BE2C (cell line): Measurements from ENCODE around the gene HOMER2.

ENCODE experiments used
- DNase-seq: peaks from one replicate; pipeline ENCODE4 v3.0.0-alpha.2; 2020
- H3K27me3 ChIP-seq: fragments of 250-450 bp; sonication (Bioruptor Pico); 2 replicates; pipeline ENCODE4 v1.5.1; 2020; ENCODE audit warnings: mild to moderate bottlenecking
- H3K36me3 ChIP-seq: fragments of 250-450 bp; sonication (Bioruptor Pico); 2 replicates; pipeline ENCODE4 v1.5.1; 2020; ENCODE audit warnings: mild to moderate bottlenecking
- H3K4me1 ChIP-seq: fragments of 250-450 bp; sonication (Bioruptor Pico); 2 replicates; pipeline ENCODE4 v1.5.1; 2020
- H3K4me3 ChIP-seq: 2 replicates; pipeline ENCODE4 v1.5.1; 2011; ENCODE audit warnings: low read depth, low read length
- H3K9me3 ChIP-seq: fragments of 250-450 bp; sonication (Bioruptor Pico); 2 replicates; pipeline ENCODE4 v1.5.1; 2020
- TF ChIP-seq, protein P1 (sequence below): IDR thresholded peaks from 2 replicates; pipeline ENCODE4 v1.5.1; 2012; ENCODE audit warnings: mild to moderate bottlenecking, low read depth, low read length

Gene HOMER2

DNA sequence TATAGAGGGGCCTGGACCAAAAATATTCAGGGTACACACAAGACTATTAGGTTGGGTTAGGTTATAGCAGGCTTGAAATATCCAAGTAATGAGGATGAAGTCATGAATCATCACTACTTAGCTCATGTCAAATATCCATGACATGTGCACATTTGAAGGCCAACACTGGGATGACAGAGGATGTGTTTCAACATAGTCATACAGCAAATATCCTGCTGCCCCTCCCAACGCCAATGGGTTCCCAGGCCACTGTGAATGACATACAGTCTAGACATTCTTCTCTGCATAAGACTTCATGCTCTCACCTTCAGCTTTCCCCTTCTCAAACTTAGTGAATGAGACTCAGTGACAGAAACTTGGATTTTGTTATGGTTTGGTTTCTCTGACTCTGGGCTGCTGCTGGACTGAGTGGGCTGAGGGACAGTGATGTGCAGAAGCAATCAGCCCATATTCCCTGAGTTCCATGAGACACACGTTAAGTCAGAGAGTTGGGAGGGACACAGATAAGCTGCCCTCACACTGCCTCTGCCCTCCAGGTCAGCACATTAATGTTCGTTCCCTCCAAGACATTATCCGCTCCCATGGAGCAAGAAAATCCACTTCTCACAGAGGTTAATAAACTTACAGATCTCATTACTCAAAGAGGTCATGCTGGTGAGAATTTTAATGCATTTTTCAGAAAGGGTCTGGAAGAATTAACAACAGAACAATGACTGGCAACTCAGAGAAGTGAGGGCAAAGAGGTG, 15.4 kb downstream of the HOMER2 start:
- no peaks in the 10 kb centered on the region for H3K36me3 ChIP-seq
- no peaks in the 10 kb centered on the region for H3K27me3 ChIP-seq
- no peak overlapping the region for H3K4me3 ChIP-seq
- no peaks in the 10 kb centered on the region for H3K4me1 ChIP-seq
- TF ChIP-seq, protein P1, sequence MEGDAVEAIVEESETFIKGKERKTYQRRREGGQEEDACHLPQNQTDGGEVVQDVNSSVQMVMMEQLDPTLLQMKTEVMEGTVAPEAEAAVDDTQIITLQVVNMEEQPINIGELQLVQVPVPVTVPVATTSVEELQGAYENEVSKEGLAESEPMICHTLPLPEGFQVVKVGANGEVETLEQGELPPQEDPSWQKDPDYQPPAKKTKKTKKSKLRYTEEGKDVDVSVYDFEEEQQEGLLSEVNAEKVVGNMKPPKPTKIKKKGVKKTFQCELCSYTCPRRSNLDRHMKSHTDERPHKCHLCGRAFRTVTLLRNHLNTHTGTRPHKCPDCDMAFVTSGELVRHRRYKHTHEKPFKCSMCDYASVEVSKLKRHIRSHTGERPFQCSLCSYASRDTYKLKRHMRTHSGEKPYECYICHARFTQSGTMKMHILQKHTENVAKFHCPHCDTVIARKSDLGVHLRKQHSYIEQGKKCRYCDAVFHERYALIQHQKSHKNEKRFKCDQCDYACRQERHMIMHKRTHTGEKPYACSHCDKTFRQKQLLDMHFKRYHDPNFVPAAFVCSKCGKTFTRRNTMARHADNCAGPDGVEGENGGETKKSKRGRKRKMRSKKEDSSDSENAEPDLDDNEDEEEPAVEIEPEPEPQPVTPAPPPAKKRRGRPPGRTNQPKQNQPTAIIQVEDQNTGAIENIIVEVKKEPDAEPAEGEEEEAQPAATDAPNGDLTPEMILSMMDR = no peak
- DNase-seq = no peak
- no peaks in the 10 kb centered on the region for H3K9me3 ChIP-seq

DNA sequence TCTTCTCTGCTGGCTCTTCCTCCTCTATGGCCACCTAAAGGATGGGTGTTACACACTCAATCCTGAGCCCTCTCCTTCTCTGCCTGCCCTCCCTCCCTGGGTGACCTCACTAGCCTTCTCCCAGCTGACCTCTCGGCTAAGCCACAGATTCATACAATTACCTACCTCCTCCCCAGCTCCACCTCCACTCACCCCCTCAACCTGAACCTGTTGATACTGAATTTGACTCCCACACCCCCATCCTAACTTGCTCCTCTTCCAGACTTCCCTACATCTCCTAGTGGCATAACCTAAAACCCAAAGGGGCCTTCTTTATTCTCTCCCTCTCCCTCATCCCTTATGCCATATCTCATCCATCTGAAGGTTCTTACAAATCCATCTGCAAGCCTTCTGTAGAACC, 17.1 kb downstream of the HOMER2 start:
- H3K9me3 ChIP-seq = no peaks in the 10 kb centered on the region
- DNase-seq = no peak
- no peaks in the 10 kb centered on the region for H3K4me1 ChIP-seq
- no peaks in the 10 kb centered on the region for H3K27me3 ChIP-seq
- H3K4me3 ChIP-seq = no peak overlapping the region
- TF ChIP-seq, protein P1 = no peak
- H3K36me3 ChIP-seq = no peaks in the 10 kb centered on the region

DNA sequence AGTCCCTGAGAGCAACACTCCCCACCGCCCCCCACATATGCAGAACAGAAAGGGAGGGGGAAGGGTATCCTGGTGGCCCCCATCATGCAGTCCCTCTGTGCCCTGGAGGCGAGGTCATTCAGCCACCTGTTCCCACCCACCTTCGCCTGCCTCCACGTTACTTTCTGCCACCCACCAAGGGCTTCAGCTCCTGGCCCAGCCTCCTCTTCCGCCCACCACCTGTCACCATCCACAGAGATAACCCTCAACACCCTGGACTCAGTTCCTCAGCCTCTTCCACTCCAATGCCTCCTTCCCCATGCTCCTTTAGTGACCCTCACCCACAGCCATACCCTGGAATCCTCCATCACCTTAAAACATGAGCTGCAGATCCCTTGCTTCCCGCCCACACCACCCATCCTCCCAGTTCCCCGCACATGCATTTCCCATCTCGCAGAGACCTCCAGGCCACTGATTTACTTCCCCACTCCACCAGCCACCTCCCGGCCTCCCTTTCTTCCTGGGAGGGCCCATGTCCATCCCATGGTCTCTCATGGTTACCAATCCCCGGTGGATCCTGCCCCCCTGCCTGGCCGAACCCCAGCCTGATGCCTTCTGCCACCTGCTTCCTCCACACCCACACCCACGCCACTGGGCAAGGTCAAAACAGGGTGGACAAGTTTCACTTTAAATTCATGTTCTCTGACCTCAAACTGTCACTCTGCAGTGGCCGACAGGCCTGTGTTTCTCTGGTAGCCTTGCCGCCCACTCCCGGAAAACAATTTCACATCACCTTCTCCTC, 18.2 kb downstream of the HOMER2 start:
- no peak for DNase-seq
- H3K4me3 ChIP-seq = no peak overlapping the region
- TF ChIP-seq, protein P1 = no peak

DNA sequence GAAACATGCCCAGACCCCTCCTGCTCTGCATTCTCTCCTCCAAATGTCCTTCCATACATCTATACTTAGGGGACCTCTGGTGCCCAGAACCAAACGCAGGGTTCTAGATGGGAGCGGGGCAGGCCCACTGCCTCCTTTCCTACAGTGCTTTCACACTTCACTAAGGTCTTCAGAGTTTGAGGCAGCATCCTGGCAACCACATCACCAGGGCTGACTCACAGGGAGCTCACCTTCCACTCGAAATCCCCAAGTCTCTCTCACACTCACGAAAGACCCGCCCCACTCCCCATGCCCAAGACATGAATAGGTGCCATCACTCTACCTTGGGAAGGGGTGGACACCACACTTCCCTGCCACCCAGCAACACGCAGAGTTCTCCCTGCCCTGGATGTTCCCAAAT, 18.9 kb downstream of the HOMER2 start:
- Histone ChIP-seq H3K36me3 (no peaks in the 10 kb centered on the region), H3K4me1 (no peaks in the 10 kb centered on the region), H3K4me3 (no peak overlapping the region), H3K9me3 (no peaks in the 10 kb centered on the region), H3K27me3 (no peaks in the 10 kb centered on the region)
- no peak for DNase-seq
- TF ChIP-seq, protein P1 = no peak

More for the DNA sequence above, 18.2 kb downstream of the HOMER2 start:
- Histone ChIP-seq H3K4me1 (no peaks in the 10 kb centered on the region), H3K36me3 (no peaks in the 10 kb centered on the region), H3K27me3 (no peaks in the 10 kb centered on the region), H3K9me3 (no peaks in the 10 kb centered on the region)

DNA sequence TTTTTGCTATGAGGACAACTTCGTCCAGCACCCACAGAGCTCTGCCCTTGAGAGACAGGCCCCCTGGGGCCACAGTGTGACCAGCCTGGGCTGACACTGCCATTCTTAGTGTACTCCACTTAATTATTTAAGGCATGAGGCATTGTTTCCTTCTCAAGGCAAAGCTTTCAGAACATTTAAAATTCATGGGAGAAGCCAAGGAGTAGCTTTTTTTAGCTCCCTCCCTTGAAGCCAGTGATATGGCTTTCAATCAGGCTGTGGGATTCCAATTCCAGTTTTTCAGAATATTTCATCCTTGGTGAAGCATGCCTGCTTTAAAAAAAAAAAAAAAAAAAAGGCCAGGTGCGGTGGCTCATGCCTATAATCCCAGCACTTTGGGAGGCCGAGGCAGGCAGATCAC, 21.3 kb downstream of the HOMER2 start:
- Histone ChIP-seq H3K4me3 (no peak overlapping the region), H3K36me3 (no peaks in the 10 kb centered on the region), H3K4me1 (no peaks in the 10 kb centered on the region), H3K9me3 (no peaks in the 10 kb centered on the region), H3K27me3 (no peaks in the 10 kb centered on the region)
- TF ChIP-seq, protein P1 = no peak
- no peak for DNase-seq

DNA sequence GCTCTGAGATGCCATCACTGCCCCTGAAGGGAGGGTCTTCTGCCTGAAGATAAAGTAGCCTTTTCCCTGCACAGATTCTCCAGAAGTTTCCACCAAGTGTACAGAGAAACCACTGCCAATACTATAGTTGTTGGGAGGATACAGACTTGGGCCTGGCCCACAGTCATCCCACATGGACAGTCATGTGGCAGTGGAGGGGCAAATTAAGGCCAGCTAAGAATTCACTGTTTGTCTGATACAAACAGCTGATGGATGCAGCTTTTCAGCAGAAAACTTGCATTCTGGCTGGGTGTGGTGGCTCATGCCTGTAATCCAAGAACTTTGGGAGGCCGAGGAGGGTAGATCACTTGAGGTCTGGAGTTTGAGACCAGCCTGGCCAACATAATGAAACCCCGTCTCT, 22.1 kb downstream of the HOMER2 start:
- no peak for DNase-seq
- H3K36me3 ChIP-seq = no peaks in the 10 kb centered on the region
- no peaks in the 10 kb centered on the region for H3K9me3 ChIP-seq
- TF ChIP-seq, protein P1 = no peak
- no peak overlapping the region for H3K4me3 ChIP-seq
- H3K27me3 ChIP-seq = no peaks in the 10 kb centered on the region
- no peaks in the 10 kb centered on the region for H3K4me1 ChIP-seq
